Mesendoderm (in vitro differentiated cells): Measurements from ENCODE around the gene PHF24.

ENCODE experiments used
- DNase-seq: peaks from one replicate; pipeline ENCODE4 v3.0.0; 2013
- H2AK5ac ChIP-seq: 2 replicates; pipeline ENCODE4 v1.6.1; 2013; ENCODE audit warnings: low read length, inconsistent platforms
- H2BK120ac ChIP-seq: 2 replicates; pipeline ENCODE4 v1.6.1; 2013; ENCODE audit warnings: low read depth, mild to moderate bottlenecking, low read length, moderate library complexity, mixed read lengths
- H2BK15ac ChIP-seq: replicated peaks from 2 replicates; pipeline ENCODE4 v1.6.1; 2013; ENCODE audit warnings: low read depth, mild to moderate bottlenecking, moderate library complexity
- H2BK5ac ChIP-seq: 2 replicates; pipeline ENCODE4 v1.6.1; 2013; ENCODE audit warnings: low read length, inconsistent platforms
- H3K18ac ChIP-seq: 2 replicates; pipeline ENCODE4 v1.6.1; 2013; ENCODE audit warnings: mild to moderate bottlenecking, low read length, mixed read lengths
- H3K23ac ChIP-seq: one replicate; pipeline ENCODE4 v1.6.1; 2013; ENCODE audit warnings: low read length
- H3K27ac ChIP-seq: 2 replicates; pipeline ENCODE4 v1.5.1; 2013; ENCODE audit warnings: low read depth, mild to moderate bottlenecking, inconsistent platforms, low read length, moderate library complexity
- H3K27me3 ChIP-seq: 2 replicates; pipeline ENCODE4 v1.6.1; 2013; ENCODE audit warnings: low read length, control low read depth, mild to moderate bottlenecking, inconsistent platforms; ENCODE audit not compliant: insufficient read depth, poor library complexity
- H3K36me3 ChIP-seq: 2 replicates; pipeline ENCODE4 v1.6.1; 2013; ENCODE audit warnings: low read length, inconsistent platforms; ENCODE audit not compliant: control insufficient read depth, insufficient read depth
- H3K4ac ChIP-seq: one replicate; pipeline ENCODE4 v1.6.1; 2013; ENCODE audit warnings: low read depth, mild to moderate bottlenecking, low read length, moderate library complexity
- H3K4me1 ChIP-seq: 2 replicates; pipeline ENCODE4 v1.6.1; 2013; ENCODE audit warnings: low read depth, low read length, inconsistent platforms; ENCODE audit not compliant: control insufficient read depth
- H3K4me2 ChIP-seq: 2 replicates; pipeline ENCODE4 v1.6.1; 2013; ENCODE audit warnings: low read length
- H3K4me3 ChIP-seq: 2 replicates; pipeline ENCODE4 v1.5.1; 2013; ENCODE audit warnings: mild to moderate bottlenecking, low read length
- H3K56ac ChIP-seq: one replicate; pipeline ENCODE4 v1.6.1; 2013; ENCODE audit warnings: low read length
- H3K79me1 ChIP-seq: 2 replicates; pipeline ENCODE4 v1.6.1; 2013; ENCODE audit warnings: low read length, inconsistent platforms
- H3K79me2 ChIP-seq: 2 replicates; pipeline ENCODE4 v1.6.1; 2013; ENCODE audit warnings: mild to moderate bottlenecking, low read length; ENCODE audit not compliant: control insufficient read depth, insufficient read depth
- H3K9ac ChIP-seq: 2 replicates; pipeline ENCODE4 v1.6.1; 2013; ENCODE audit warnings: low read length, inconsistent platforms
- H4K5ac ChIP-seq: one replicate; pipeline ENCODE4 v1.6.1; 2013; ENCODE audit warnings: low read length
- H4K8ac ChIP-seq: one replicate; pipeline ENCODE4 v1.6.1; 2013; ENCODE audit warnings: low read depth, mild to moderate bottlenecking, control low read depth, low read length, moderate library complexity
- WGBS: extraction: QIAGEN DNeasy Blood & Tissue Kit; methylation state at CpG from one replicate; pipeline ENCODE4 v1.1.7; 2013; ENCODE audit warnings: low lambda C conversion rate, missing lambda C conversion rate; ENCODE audit not compliant: insufficient coverage; ENCODE audit errors: extremely low coverage; 5-methylcytosine and 5-hydroxymethylcytosine counted together

The PHF24 gene

GRCh38 chr9:35029852-35030251 lies 71.8 kb downstream of the PHF24 start:
- Histone ChIP-seq H3K9ac (no peak overlapping the region), H3K4me3 (no peak overlapping the region), H4K8ac (no peak overlapping the region), H3K56ac (no peak overlapping the region), H2AK5ac (no peak overlapping the region), H3K36me3 (no peaks in the 10 kb centered on the region), H2BK15ac (no peak overlapping the region), H2BK120ac (no peak overlapping the region), H3K23ac (no peak overlapping the region), H3K79me2 (no peaks in the 10 kb centered on the region), H3K27me3 (no peaks in the 10 kb centered on the region), H4K5ac (no peak overlapping the region), H3K27ac (no peak overlapping the region), H3K18ac (no peak overlapping the region), H3K4me1 (no peaks in the 10 kb centered on the region), H3K4ac (no peak overlapping the region), H2BK5ac (no peak overlapping the region), H3K79me1 (no peaks in the 10 kb centered on the region), H3K4me2 (no peak overlapping the region)
- no peak for DNase-seq
- no CpG with 5 or more reads among the region's 2 CpGs for WGBS
